Breast epithelium (tissue), 4 donors: Measurements from ENCODE around the gene MT1HL1. TPM values are rescaled to one million over a fixed set of nuclear protein-coding genes. Genes with fewer than 3 reads are reported as not detected.

Source experiments
- DNase-seq, 2 donors: peaks; one replicate each; pipeline ENCODE4 v3.0.0-alpha.2; 2019; ENCODE audit warnings: low spot score in 2 of 2
- H3K27ac ChIP-seq, 2 donors: fragments of 200-600 bp; sonication (generic) in 1 of 2; one replicate each; pipeline ENCODE4 v1.5.1; 2016 to 2019; ENCODE audit warnings: mild to moderate bottlenecking in 1 of 2
- H3K27me3 ChIP-seq, 2 donors: fragments of 200-600 bp; sonication (generic) in 1 of 2; one replicate each; pipeline versions ENCODE4 v1.5.1 to v1.6.0; 2017 to 2019; ENCODE audit warnings: control low read depth in 1 of 2, mild to moderate bottlenecking in 1 of 2
- H3K36me3 ChIP-seq: fragments of 200-600 bp; one replicate; pipeline ENCODE4 v1.5.1; 2019
- H3K4me1 ChIP-seq, 2 donors: fragments of 200-600 bp; sonication (generic); one replicate each; pipeline ENCODE4 v1.5.1; 2016 to 2019; ENCODE audit warnings: control low read depth in 1 of 2
- H3K4me3 ChIP-seq, 3 donors: fragments of 200-600 bp; sonication (generic); 1 replicate in 2 of 3; 2 replicates in 1 of 3; pipeline ENCODE4 v1.5.1; 2016 to 2019; ENCODE audit warnings: mild to moderate bottlenecking in 3 of 3, moderate library complexity in 2 of 3
- H3K9me3 ChIP-seq, 2 donors: fragments of 200-600 bp; sonication (generic) in 1 of 2; one replicate each; pipeline ENCODE4 v1.5.1; 2016 to 2019; ENCODE audit warnings: control low read depth in 1 of 2
- POLR2A ChIP-seq: fragments of 450-650 bp; IDR thresholded peaks from one replicate; pipeline ENCODE4 v1.6.1; 2016; ENCODE audit warnings: antibody characterized with exemption, mild to moderate bottlenecking, moderate library complexity
- POLR2AphosphoS5 ChIP-seq, 3 donors: sonication (generic); formaldehyde crosslinking; IDR thresholded peaks; one replicate each; pipeline ENCODE4 v1.6.1; 2017; ENCODE audit warnings: antibody characterized with exemption in 3 of 3
- intact Hi-C: fragments of 100-400 bp; cut with DNase I; formaldehyde crosslinking; loops from one replicate; pipeline ENCODE4 v1.15.1; 2023; ENCODE audit warnings: low total_unique reads
- total RNA-seq, 3 donors: library from RNA; depleted of rRNA; stranded (reverse); fragments of >200 nt; gene quantifications; one replicate each; pipeline ENCODE4 v1.1.0, GENCODE V29; 2016
- TF ChIP-seq, protein P1 (sequence below), 3 donors: fragments of 450-650 bp; IDR thresholded peaks; one replicate each; pipeline ENCODE4 v1.5.1; 2016 to 2017; ENCODE audit warnings: antibody characterized with exemption in 3 of 3, mild to moderate bottlenecking in 3 of 3, moderate library complexity in 3 of 3

Gene MT1HL1
- total RNA-seq, 3 donors from 2014 or later: not detected

GRCh38 chr1:236966636-236967035 is 37.6 kb downstream of the MT1HL1 start:
- no peak overlapping the region for H3K4me3 ChIP-seq
- no peak overlapping the region for H3K27ac ChIP-seq
- no peaks in the 10 kb centered on the region for H3K27me3 ChIP-seq
- H3K36me3 ChIP-seq: no peaks in the 10 kb centered on the region
- DNase-seq: no peak
- TF ChIP-seq POLR2AphosphoS5 (IDR thresholded peaks at IDR 0.05) (no peak), POLR2A (no peak)
- TF ChIP-seq, protein P1, sequence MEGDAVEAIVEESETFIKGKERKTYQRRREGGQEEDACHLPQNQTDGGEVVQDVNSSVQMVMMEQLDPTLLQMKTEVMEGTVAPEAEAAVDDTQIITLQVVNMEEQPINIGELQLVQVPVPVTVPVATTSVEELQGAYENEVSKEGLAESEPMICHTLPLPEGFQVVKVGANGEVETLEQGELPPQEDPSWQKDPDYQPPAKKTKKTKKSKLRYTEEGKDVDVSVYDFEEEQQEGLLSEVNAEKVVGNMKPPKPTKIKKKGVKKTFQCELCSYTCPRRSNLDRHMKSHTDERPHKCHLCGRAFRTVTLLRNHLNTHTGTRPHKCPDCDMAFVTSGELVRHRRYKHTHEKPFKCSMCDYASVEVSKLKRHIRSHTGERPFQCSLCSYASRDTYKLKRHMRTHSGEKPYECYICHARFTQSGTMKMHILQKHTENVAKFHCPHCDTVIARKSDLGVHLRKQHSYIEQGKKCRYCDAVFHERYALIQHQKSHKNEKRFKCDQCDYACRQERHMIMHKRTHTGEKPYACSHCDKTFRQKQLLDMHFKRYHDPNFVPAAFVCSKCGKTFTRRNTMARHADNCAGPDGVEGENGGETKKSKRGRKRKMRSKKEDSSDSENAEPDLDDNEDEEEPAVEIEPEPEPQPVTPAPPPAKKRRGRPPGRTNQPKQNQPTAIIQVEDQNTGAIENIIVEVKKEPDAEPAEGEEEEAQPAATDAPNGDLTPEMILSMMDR (IDR thresholded peaks at IDR 0.05): no peak
- intact Hi-C loops: no loop called here
- no peaks in the 10 kb centered on the region for H3K4me1 ChIP-seq
- peaks cover 0 to 8% of the 10 kb centered on the region in 2 donors for H3K9me3 ChIP-seq

GRCh38 chr1:236963920-236964319 is 40.3 kb downstream of the MT1HL1 start:
- Histone ChIP-seq H3K27me3 (no peaks in the 10 kb centered on the region), H3K4me3 (no peak overlapping the region), H3K36me3 (no peaks in the 10 kb centered on the region), H3K9me3 (peaks cover 0 to 8% of the 10 kb centered on the region in 2 donors), H3K27ac (no peak overlapping the region), H3K4me1 (no peaks in the 10 kb centered on the region)
- TF ChIP-seq, protein P1 (IDR thresholded peaks at IDR 0.05): no peak
- TF ChIP-seq POLR2A: no peak
- no peak for TF ChIP-seq POLR2AphosphoS5 (IDR thresholded peaks at IDR 0.05)
- intact Hi-C loops: no loop called here
- DNase-seq: no peak

DNA sequence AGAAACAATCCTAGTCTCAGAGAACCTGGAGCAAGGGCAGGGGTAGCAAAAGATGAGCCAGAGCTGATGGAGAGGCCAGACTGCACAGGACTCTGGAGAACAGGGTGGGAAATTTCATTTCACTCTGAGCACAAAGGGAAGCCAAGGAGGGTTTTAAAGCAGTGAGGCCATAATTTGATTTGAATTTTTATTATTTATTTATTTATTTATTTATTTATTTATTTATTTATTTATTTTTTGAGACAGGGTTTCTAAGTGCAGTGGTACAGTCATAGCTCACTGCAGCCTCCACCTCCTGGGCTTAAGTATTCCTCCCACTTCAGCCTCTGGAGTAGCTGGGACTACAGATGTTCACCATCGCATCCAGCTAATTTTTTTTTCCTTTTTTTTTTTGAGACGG is 45.1 kb downstream of the MT1HL1 start:
- intact Hi-C loops: no loop called here
- Histone ChIP-seq H3K36me3 (no peaks in the 10 kb centered on the region), H3K27ac (no peak overlapping the region), H3K9me3 (peaks cover 0 to 8% of the 10 kb centered on the region in 2 donors), H3K27me3 (no peaks in the 10 kb centered on the region), H3K4me1 (no peaks in the 10 kb centered on the region), H3K4me3 (no peak overlapping the region)
- DNase-seq: no peak
- TF ChIP-seq POLR2AphosphoS5 (IDR thresholded peaks at IDR 0.05): no peak
- TF ChIP-seq POLR2A: no peak
- TF ChIP-seq, protein P1 (IDR thresholded peaks at IDR 0.05): no peak

DNA sequence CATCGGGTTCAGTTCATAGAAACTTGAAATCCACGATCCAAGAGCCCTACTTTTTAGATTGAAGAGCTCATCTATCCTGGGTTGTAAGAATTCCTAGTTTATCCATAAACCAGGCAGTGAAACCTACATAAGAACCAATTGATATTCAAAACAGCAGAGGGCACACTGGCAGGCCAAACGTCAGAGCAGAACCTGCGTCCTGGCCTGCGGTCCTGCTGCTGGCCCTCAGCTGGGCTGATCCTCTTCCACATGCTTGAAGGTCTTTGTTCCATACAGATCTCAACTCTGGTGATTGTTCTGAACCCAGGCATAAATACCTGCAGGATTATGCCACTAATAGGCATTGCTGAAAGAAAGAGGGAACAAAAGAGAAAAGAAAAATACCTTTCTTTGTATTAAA is 47.0 kb downstream of the MT1HL1 start:
- Histone ChIP-seq H3K4me1 (no peaks in the 10 kb centered on the region), H3K27ac (no peak overlapping the region), H3K27me3 (no peaks in the 10 kb centered on the region), H3K36me3 (no peaks in the 10 kb centered on the region), H3K9me3 (peaks cover 0 to under 1% of the 10 kb centered on the region in 2 donors), H3K4me3 (no peak overlapping the region)
- TF ChIP-seq, protein P1 (IDR thresholded peaks at IDR 0.05): no peak
- TF ChIP-seq POLR2A (no peak), POLR2AphosphoS5 (IDR thresholded peaks at IDR 0.05) (no peak)
- no peak for DNase-seq
- intact Hi-C loops: no loop called here

Other genes starting within 250 kb of the MT1HL1 start
- gene MTR, start 209.1 kb downstream of the MT1HL1 start, total RNA-seq: 10 to 100 TPM; 30.5 to 32.3 (median 31.7) TPM
- under 1 TPM; 0.16 to 0.59 (median 0.33) TPM for gene RYR2, start 37.7 kb upstream of the MT1HL1 start, total RNA-seq